ENCODE results near the gene ZNF777.

Gene ZNF777

DNA sequence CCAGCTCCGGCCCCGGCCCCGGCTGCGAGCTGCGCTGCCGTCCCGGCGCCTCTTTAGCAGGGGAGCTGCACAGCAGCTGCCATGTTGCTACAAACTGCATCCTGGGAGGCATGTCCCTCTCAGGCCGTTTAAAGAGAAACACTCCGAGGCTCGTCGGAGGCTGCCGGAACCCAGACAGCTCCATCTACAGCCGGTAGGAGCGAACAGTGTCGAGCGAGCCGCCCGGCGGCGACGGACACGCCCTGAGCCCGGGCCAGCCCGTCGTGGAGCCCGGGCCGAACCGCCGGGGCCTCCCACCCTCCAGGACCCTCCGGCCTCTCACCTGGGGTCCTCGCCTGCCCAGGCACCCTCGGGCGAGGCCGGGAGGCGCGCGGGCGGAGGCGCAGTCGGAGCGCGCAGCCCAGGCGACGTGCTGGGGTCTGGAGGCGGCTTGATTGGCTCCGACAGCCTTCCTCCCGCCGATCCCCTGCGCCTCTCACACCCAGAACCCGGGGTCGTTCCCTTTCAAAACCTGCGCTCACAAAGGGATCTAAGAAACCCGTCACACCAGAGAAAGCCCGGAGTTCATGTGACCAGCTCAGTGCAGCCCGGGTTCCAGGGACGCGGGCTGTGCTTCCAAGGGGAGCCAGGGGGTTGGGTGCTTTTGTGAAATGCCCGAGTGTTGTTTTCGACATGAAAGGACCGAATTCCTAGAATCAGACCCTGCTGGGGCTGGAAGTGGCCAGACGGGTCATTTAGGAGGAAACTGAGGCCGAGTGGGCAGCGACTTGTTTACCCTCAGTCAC lies at the start of gene ZNF777:
Gene ZNF777, minus strand, starts transcription at position 570 of the 785 bp plus-strand sequence. CDS start 5,040 bp downstream, outside the sequence.
- peak; percentile 88 for TF ChIP-seq YY1 (IDR thresholded peaks at IDR 0.05; ENCODE audit: low read depth)
- no peak for TF ChIP-seq CEBPB (IDR thresholded peaks at IDR 0.05)
- no peak for TF ChIP-seq TCF12 (IDR thresholded peaks at IDR 0.05; ENCODE audit: low read depth)
- no peak for TF ChIP-seq RAD21 (IDR thresholded peaks at IDR 0.05; ENCODE audit: low read depth)
- TF ChIP-seq, protein P1, sequence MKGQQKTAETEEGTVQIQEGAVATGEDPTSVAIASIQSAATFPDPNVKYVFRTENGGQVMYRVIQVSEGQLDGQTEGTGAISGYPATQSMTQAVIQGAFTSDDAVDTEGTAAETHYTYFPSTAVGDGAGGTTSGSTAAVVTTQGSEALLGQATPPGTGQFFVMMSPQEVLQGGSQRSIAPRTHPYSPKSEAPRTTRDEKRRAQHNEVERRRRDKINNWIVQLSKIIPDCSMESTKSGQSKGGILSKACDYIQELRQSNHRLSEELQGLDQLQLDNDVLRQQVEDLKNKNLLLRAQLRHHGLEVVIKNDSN (IDR thresholded peaks at IDR 0.05) = no peak
- TF ChIP-seq FOXM1 (IDR thresholded peaks at IDR 0.05; ENCODE audit: borderline replicate concordance, low read depth) = no peak
- TF ChIP-seq ZBTB7A (IDR thresholded peaks at IDR 0.05; ENCODE audit: low read depth) = 0 out of 2 replicates have a peak, but pooled peaks have one; percentile 33
- TF ChIP-seq TAF1 (IDR thresholded peaks at IDR 0.05; ENCODE audit: low read depth) = peak; percentile 60
- TF ChIP-seq, protein P2, sequence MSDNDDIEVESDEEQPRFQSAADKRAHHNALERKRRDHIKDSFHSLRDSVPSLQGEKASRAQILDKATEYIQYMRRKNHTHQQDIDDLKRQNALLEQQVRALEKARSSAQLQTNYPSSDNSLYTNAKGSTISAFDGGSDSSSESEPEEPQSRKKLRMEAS (IDR thresholded peaks at IDR 0.05) = peak; percentile 65
- TF ChIP-seq CREB1 (IDR thresholded peaks at IDR 0.05; ENCODE audit: low read depth) = no peak
- TF ChIP-seq EGR1 (IDR thresholded peaks at IDR 0.05) = no peak

DNA sequence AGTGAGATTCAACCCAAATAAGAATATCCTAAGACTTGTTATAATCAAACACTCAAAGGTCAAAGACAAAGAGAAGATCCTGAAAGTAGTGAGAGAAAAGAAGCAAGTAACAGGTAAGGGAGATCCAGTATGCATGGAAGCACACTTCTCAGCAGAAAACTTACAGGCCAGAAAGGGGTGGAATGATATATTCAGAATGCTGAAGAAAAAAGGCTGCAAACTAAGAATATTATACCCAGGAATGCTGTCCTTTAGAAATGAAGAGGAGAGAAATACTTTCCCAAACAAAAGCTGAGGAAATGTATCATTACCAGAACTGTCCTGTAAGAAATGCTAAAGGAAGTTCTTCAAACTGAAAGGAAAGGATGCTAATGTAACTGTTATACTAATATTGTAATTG lies 49.4 kb upstream of the ZNF777 start:
- TF ChIP-seq TAF1 (IDR thresholded peaks at IDR 0.05; ENCODE audit: low read depth) (no peak), CEBPB (IDR thresholded peaks at IDR 0.05) (no peak), YY1 (IDR thresholded peaks at IDR 0.05; ENCODE audit: low read depth) (no peak), TCF12 (IDR thresholded peaks at IDR 0.05; ENCODE audit: low read depth) (no peak), NFIC (IDR thresholded peaks at IDR 0.05) (no peak), EGR1 (IDR thresholded peaks at IDR 0.05) (no peak), RAD21 (IDR thresholded peaks at IDR 0.05; ENCODE audit: low read depth) (no peak), CREB1 (IDR thresholded peaks at IDR 0.05; ENCODE audit: low read depth) (no peak)
- TF ChIP-seq, protein P3, sequence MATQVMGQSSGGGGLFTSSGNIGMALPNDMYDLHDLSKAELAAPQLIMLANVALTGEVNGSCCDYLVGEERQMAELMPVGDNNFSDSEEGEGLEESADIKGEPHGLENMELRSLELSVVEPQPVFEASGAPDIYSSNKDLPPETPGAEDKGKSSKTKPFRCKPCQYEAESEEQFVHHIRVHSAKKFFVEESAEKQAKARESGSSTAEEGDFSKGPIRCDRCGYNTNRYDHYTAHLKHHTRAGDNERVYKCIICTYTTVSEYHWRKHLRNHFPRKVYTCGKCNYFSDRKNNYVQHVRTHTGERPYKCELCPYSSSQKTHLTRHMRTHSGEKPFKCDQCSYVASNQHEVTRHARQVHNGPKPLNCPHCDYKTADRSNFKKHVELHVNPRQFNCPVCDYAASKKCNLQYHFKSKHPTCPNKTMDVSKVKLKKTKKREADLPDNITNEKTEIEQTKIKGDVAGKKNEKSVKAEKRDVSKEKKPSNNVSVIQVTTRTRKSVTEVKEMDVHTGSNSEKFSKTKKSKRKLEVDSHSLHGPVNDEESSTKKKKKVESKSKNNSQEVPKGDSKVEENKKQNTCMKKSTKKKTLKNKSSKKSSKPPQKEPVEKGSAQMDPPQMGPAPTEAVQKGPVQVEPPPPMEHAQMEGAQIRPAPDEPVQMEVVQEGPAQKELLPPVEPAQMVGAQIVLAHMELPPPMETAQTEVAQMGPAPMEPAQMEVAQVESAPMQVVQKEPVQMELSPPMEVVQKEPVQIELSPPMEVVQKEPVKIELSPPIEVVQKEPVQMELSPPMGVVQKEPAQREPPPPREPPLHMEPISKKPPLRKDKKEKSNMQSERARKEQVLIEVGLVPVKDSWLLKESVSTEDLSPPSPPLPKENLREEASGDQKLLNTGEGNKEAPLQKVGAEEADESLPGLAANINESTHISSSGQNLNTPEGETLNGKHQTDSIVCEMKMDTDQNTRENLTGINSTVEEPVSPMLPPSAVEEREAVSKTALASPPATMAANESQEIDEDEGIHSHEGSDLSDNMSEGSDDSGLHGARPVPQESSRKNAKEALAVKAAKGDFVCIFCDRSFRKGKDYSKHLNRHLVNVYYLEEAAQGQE (IDR thresholded peaks at IDR 0.05; ENCODE audit: low read depth) = no peak

DNA sequence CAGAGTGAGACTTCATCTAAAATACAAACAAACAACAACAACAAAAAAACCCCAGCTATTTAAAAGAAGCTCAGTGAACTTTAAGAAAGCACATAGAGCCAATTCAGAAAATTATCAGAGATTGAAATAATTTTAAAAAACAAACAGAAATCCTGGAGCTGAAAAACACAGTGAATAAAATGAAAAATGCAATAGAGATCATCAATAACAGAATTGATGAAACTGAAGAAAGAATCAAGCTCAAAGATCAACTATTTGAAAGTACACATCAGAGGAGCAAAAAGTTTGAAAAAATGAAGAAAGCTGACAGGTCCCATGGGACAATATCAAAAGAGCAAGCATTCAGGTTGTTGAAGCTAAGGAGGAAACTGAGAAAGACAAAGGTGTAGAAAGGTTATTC lies 48.9 kb upstream of the ZNF777 start:
- TF ChIP-seq, protein P1 (IDR thresholded peaks at IDR 0.05) = no peak
- TF ChIP-seq CEBPB (IDR thresholded peaks at IDR 0.05) (no peak), CREB1 (IDR thresholded peaks at IDR 0.05; ENCODE audit: low read depth) (no peak), TAF1 (IDR thresholded peaks at IDR 0.05; ENCODE audit: low read depth) (no peak), TCF12 (IDR thresholded peaks at IDR 0.05; ENCODE audit: low read depth) (no peak), NFIC (IDR thresholded peaks at IDR 0.05) (no peak), TEAD4 (IDR thresholded peaks at IDR 0.05) (no peak), EGR1 (IDR thresholded peaks at IDR 0.05) (no peak), EP300 (IDR thresholded peaks at IDR 0.05; ENCODE audit: borderline replicate concordance) (no peak), FOXM1 (IDR thresholded peaks at IDR 0.05; ENCODE audit: borderline replicate concordance, low read depth) (no peak), ZBTB7A (IDR thresholded peaks at IDR 0.05; ENCODE audit: low read depth) (no peak), YY1 (IDR thresholded peaks at IDR 0.05; ENCODE audit: low read depth) (no peak), RAD21 (IDR thresholded peaks at IDR 0.05; ENCODE audit: low read depth) (no peak)
- TF ChIP-seq, protein P3 (IDR thresholded peaks at IDR 0.05; ENCODE audit: low read depth) = no peak
- TF ChIP-seq, protein P2 (IDR thresholded peaks at IDR 0.05) = no peak

DNA sequence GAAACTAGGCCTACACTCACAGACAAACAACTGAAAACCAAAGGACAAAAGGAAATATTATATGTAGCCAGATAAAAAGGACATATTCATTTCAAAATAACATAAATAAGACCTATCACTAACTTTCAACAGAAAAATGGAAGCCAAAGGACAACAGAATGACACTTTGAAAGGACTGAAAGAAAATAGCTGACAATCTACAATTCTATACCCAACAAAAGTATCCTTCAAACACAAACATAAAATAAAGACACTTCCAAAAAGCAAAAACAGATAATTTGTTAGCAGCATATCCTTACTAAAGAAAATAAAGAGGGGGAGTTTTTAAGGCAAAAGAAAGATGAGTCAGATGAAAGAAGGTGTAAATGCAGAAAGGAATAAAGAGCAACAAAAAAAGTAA lies 44.7 kb upstream of the ZNF777 start:
- TF ChIP-seq EP300 (IDR thresholded peaks at IDR 0.05; ENCODE audit: borderline replicate concordance) = no peak
- no peak for TF ChIP-seq ZBTB7A (IDR thresholded peaks at IDR 0.05; ENCODE audit: low read depth)
- TF ChIP-seq EGR1 (IDR thresholded peaks at IDR 0.05) = no peak
- TF ChIP-seq TEAD4 (IDR thresholded peaks at IDR 0.05) = no peak
- TF ChIP-seq, protein P2 (IDR thresholded peaks at IDR 0.05) = no peak

DNA sequence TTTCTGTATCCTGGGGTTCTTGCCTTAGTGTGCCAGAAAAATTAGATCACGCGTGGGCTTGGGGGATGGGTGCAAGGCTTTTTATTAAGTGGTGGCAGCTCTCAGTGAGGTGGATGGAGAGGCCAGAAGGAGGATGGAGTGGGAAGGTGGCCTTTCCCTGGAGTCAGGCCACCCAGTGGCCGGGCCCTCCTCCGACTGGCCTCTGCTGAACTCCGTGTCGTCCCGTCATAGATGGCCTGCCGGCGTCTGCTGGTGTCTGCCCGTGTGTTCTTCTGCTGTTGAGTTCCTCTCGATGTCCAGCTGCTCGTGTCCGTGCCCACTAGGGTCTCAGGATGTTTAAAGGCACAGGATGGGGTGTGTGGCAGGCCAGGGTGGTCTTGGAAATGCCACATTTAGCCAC lies 40.8 kb upstream of the ZNF777 start:
- TF ChIP-seq NFIC (IDR thresholded peaks at IDR 0.05) = no peak

DNA sequence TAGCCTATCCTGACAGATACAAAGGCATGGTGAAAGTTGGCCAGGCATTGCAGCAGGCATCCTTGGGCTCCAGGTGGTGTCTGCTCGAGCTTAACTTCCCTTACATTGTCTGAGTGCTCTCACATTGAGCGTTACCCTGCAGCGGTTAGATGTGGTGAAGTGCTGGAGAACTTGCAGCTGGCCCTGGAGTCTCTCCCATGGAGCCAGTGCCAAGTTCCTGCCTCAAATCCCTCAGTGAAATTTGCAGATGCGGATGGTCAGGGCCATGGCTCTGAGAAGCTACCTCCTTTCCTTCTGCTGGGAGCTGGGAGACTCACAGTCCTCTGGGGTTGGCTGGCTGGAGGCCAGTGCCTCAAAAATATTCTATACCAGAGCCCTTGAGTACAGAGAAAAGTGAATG lies 40.0 kb upstream of the ZNF777 start:
- TF ChIP-seq YY1 (IDR thresholded peaks at IDR 0.05; ENCODE audit: low read depth) = no peak
- no peak for TF ChIP-seq FOXM1 (IDR thresholded peaks at IDR 0.05; ENCODE audit: borderline replicate concordance, low read depth)
- TF ChIP-seq NFIC (IDR thresholded peaks at IDR 0.05) = no peak
- TF ChIP-seq TCF12 (IDR thresholded peaks at IDR 0.05; ENCODE audit: low read depth) = no peak
- TF ChIP-seq EGR1 (IDR thresholded peaks at IDR 0.05) = no peak
- TF ChIP-seq, protein P3 (IDR thresholded peaks at IDR 0.05; ENCODE audit: low read depth) = no peak
- no peak for TF ChIP-seq TAF1 (IDR thresholded peaks at IDR 0.05; ENCODE audit: low read depth)
- TF ChIP-seq ZBTB7A (IDR thresholded peaks at IDR 0.05; ENCODE audit: low read depth) = no peak
- TF ChIP-seq CEBPB (IDR thresholded peaks at IDR 0.05) = no peak
- TF ChIP-seq, protein P2 (IDR thresholded peaks at IDR 0.05) = no peak
- TF ChIP-seq, protein P1 (IDR thresholded peaks at IDR 0.05) = no peak
- no peak for TF ChIP-seq TEAD4 (IDR thresholded peaks at IDR 0.05)
- TF ChIP-seq CREB1 (IDR thresholded peaks at IDR 0.05; ENCODE audit: low read depth) = no peak
- no peak for TF ChIP-seq RAD21 (IDR thresholded peaks at IDR 0.05; ENCODE audit: low read depth)
- no peak for TF ChIP-seq EP300 (IDR thresholded peaks at IDR 0.05; ENCODE audit: borderline replicate concordance)
